Adipocyte (in vitro differentiated cells): ENCODE data around the gene LTB4R.

Source experiments
- DNase-seq: peaks from one replicate; pipeline ENCODE4 v3.0.0-alpha.2; 2015; ENCODE audit warnings: low read depth
- H3K27me3 ChIP-seq: replicated peaks from 2 replicates; pipeline ENCODE4 v1.7.0; 2013; ENCODE audit warnings: mild to moderate bottlenecking, low read length, moderate library complexity; ENCODE audit not compliant: control insufficient read depth, insufficient read depth
- H3K36me3 ChIP-seq: 2 replicates; pipeline ENCODE4 v1.7.0; 2013; ENCODE audit warnings: low read length, mild to moderate bottlenecking, moderate library complexity; ENCODE audit not compliant: control insufficient read depth, insufficient read depth, severe bottlenecking
- H3K4me1 ChIP-seq: 2 replicates; pipeline ENCODE4 v1.7.0; 2013; ENCODE audit warnings: mild to moderate bottlenecking, low read length, moderate library complexity; ENCODE audit not compliant: control insufficient read depth, insufficient read depth
- H3K4me3 ChIP-seq: 2 replicates; pipeline ENCODE4 v1.7.0; 2013; ENCODE audit warnings: mild to moderate bottlenecking, low read length, moderate library complexity
- H3K9ac ChIP-seq: 2 replicates; pipeline ENCODE4 v1.7.0; 2013; ENCODE audit warnings: mild to moderate bottlenecking, low read length, moderate library complexity
- H3K9me3 ChIP-seq: 2 replicates; pipeline ENCODE4 v1.7.0; 2013; ENCODE audit warnings: mild to moderate bottlenecking, low read length, moderate library complexity; ENCODE audit not compliant: control insufficient read depth

The LTB4R gene

GRCh38 chr14:24355009-24355408 lies 43.7 kb downstream of the LTB4R start:
- H3K4me1 ChIP-seq: peaks cover 24% of the 10 kb centered on the region
- no peaks in the 10 kb centered on the region for H3K9me3 ChIP-seq

GRCh38 chr14:24356208-24356607 lies 44.9 kb downstream of the LTB4R start:
- H3K27me3 ChIP-seq: no peaks in the 10 kb centered on the region
- H3K9ac ChIP-seq: no peak overlapping the region
- no peak for DNase-seq
- H3K36me3 ChIP-seq: no peaks in the 10 kb centered on the region
- no peak overlapping the region for H3K4me3 ChIP-seq
- H3K4me1 ChIP-seq: peaks cover 20% of the 10 kb centered on the region
- no peaks in the 10 kb centered on the region for H3K9me3 ChIP-seq

More at GRCh38 chr14:24355009-24355408, 43.7 kb downstream of the LTB4R start:
- DNase-seq: no peak
- Histone ChIP-seq H3K27me3 (no peaks in the 10 kb centered on the region), H3K4me3 (no peak overlapping the region), H3K9ac (no peak overlapping the region), H3K36me3 (no peaks in the 10 kb centered on the region)

- no peak for DNase-seq
- no peaks in the 10 kb centered on the region for H3K9me3 ChIP-seq
Measured at GRCh38 chr14:24360281-24360680, 49.0 kb downstream of the LTB4R start.

GRCh38 chr14:24361326-24361725 lies 50.0 kb downstream of the LTB4R start:
- peaks cover 14% of the 10 kb centered on the region for H3K4me1 ChIP-seq
- no peak overlapping the region for H3K9ac ChIP-seq
- H3K9me3 ChIP-seq: no peaks in the 10 kb centered on the region
- no peak for DNase-seq
- H3K4me3 ChIP-seq: no peak overlapping the region
- H3K27me3 ChIP-seq: no peaks in the 10 kb centered on the region
- H3K36me3 ChIP-seq: no peaks in the 10 kb centered on the region

More at GRCh38 chr14:24360281-24360680, 49.0 kb downstream of the LTB4R start:
- Histone ChIP-seq H3K4me1 (peaks cover 4% of the 10 kb centered on the region), H3K4me3 (no peak overlapping the region), H3K36me3 (no peaks in the 10 kb centered on the region), H3K27me3 (no peaks in the 10 kb centered on the region), H3K9ac (no peak overlapping the region)

- no peaks in the 10 kb centered on the region for H3K9me3 ChIP-seq
- H3K27me3 ChIP-seq: no peaks in the 10 kb centered on the region
- H3K36me3 ChIP-seq: no peaks in the 10 kb centered on the region
- no peak for DNase-seq
- H3K4me1 ChIP-seq: peaks cover 16% of the 10 kb centered on the region
- H3K9ac ChIP-seq: no peak overlapping the region
- H3K4me3 ChIP-seq: no peak overlapping the region
Measured at GRCh38 chr14:24362241-24362960, 51.1 kb downstream of the LTB4R start.

- H3K36me3 ChIP-seq: no peaks in the 10 kb centered on the region
- DNase-seq: no peak
- no peak overlapping the region for H3K9ac ChIP-seq
- no peak overlapping the region for H3K4me3 ChIP-seq
- peaks cover 19% of the 10 kb centered on the region for H3K4me1 ChIP-seq
- H3K27me3 ChIP-seq: no peaks in the 10 kb centered on the region
- no peaks in the 10 kb centered on the region for H3K9me3 ChIP-seq
Measured at GRCh38 chr14:24363401-24363800, 52.1 kb downstream of the LTB4R start.

- peak overlapping the region; percentile 85 for H3K9ac ChIP-seq
- peaks cover 19% of the 10 kb centered on the region for H3K4me1 ChIP-seq
- no peak overlapping the region for H3K4me3 ChIP-seq
- DNase-seq: no peak
- H3K36me3 ChIP-seq: no peaks in the 10 kb centered on the region
- H3K27me3 ChIP-seq: no peaks in the 10 kb centered on the region
- no peaks in the 10 kb centered on the region for H3K9me3 ChIP-seq
Measured at GRCh38 chr14:24364841-24365240, 53.5 kb downstream of the LTB4R start.

GRCh38 chr14:24365600-24366412 lies 54.5 kb downstream of the LTB4R start:
- no peaks in the 10 kb centered on the region for H3K36me3 ChIP-seq
- H3K27me3 ChIP-seq: no peaks in the 10 kb centered on the region
- H3K4me1 ChIP-seq: peaks cover 25% of the 10 kb centered on the region
- H3K9me3 ChIP-seq: no peaks in the 10 kb centered on the region
- peak overlapping the region; percentile 85 for H3K9ac ChIP-seq
- peak overlapping the region; percentile 81 for H3K4me3 ChIP-seq
- DNase-seq: peak; percentile 95

- Histone ChIP-seq H3K36me3 (no peaks in the 10 kb centered on the region), H3K4me1 (peaks cover 30% of the 10 kb centered on the region), H3K9me3 (no peaks in the 10 kb centered on the region), H3K9ac (peak overlapping the region; percentile 85), H3K27me3 (no peaks in the 10 kb centered on the region), H3K4me3 (peak overlapping the region; percentile 81)
- DNase-seq: peak; percentile 99
Measured at GRCh38 chr14:24366413-24366720, 55.1 kb downstream of the LTB4R start.

- no peaks in the 10 kb centered on the region for H3K36me3 ChIP-seq
- H3K9ac ChIP-seq: peak overlapping the region; percentile 85
- H3K9me3 ChIP-seq: no peaks in the 10 kb centered on the region
- peak; percentile 89 for DNase-seq
- no peaks in the 10 kb centered on the region for H3K27me3 ChIP-seq
- H3K4me1 ChIP-seq: peaks cover 33% of the 10 kb centered on the region
- H3K4me3 ChIP-seq: peak overlapping the region; percentile 81
Measured at GRCh38 chr14:24366721-24367513, 55.6 kb downstream of the LTB4R start.
